GM19324 (cell line): ENCODE measurements around the gene KCNJ3.
"Not testable (repeated sequence)": the region's sequence is repeated elsewhere in the genome, so short reads cannot be mapped to it uniquely, and the experiment has no call there.

Source experiments
- ATAC-seq: cut with Tn5 transposase; IDR thresholded peaks from one replicate; pipeline ENCODE4 v1.9.1; 2021; ENCODE audit warnings: mild to moderate bottlenecking, moderate library complexity; ENCODE audit not compliant: unreplicated experiment, low FRiP score

The KCNJ3 gene

DNA sequence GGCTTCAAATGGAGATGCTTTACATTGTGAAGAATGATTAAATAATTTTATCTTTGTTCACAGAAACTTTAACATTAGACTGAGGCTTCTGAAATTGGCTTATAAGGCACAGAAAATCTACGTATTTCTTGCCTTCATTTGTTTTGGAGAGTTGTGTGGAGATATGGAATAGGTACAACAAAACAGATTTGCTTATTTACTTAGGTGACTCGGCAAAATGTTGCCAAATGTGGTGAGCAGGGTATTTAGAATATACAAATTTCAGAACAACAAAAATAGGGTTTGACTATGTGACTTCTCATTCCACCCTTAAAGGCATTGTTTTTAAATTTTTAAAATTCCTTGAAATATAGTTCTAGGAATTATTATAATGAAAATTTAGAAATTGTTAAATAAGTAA is 134.2 kb downstream of the KCNJ3 start:
- no peak for ATAC-seq

DNA sequence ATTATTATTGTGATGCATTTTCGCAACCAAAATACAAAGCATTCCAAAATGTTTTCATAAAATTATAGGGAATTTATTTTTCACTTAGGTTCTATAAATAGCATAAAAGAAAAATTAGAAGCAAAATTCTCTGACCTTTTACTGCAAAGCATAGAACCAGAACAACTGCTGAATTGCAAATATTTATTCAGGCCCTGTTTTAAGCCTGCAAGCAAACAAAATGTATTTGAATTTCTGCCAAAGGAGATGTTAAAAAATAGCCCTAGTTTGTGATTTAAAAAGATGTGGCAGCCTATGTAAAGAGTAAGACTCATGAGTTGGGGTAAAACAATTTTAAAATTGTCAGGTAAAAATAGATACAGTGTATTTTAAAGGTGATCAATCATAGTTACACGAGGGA is 138.1 kb downstream of the KCNJ3 start:
- no peak for ATAC-seq

DNA sequence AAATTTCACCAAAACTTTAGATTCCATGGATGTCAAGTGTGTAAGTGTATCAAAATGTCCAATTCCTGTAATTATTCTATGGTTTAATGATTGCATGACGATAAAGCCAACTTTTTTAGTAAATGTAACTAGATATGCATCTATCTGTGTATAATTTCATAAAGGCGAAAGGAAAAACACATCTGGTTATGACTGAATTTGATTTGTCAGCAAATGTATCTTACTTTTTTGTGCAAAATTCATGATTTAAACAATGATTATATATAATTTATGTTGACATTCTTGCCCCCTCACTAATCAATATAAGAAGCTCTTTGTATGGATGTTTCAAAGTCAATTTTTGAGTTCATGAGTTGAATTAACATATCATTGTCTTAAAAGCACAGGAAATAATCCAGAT is 138.5 kb downstream of the KCNJ3 start:
- no peak for ATAC-seq

GRCh38 chr2:154844513-154844912 is 146.0 kb downstream of the KCNJ3 start:
- no peak for ATAC-seq

- ATAC-seq, result no peak
These were observed 148.3 kb downstream of the KCNJ3 start for GRCh38 chr2:154846842-154847241.

GRCh38 chr2:154849482-154849881 is 151.0 kb downstream of the KCNJ3 start:
- no peak for ATAC-seq

DNA sequence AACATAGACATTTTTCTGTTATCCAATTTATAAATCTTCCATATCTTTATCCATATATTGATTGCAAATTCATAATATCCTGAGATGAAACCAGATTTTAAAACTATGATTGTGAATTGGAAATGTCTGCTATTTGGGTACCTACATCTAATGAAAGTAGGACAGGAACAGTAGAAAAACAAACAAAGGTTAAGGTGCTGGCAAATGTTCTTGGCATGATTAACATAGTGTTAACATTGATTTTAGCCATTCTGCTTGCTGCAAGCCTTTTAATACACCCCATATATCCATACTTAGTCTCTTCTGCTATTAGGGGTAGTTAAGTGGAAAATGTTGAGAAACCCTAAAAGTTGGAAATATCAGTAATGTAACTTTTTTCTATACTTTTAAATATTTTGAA is 152.0 kb downstream of the KCNJ3 start:
- no peak for ATAC-seq

GRCh38 chr2:154855138-154855537 is 156.6 kb downstream of the KCNJ3 start:
- ATAC-seq, result no peak

DNA sequence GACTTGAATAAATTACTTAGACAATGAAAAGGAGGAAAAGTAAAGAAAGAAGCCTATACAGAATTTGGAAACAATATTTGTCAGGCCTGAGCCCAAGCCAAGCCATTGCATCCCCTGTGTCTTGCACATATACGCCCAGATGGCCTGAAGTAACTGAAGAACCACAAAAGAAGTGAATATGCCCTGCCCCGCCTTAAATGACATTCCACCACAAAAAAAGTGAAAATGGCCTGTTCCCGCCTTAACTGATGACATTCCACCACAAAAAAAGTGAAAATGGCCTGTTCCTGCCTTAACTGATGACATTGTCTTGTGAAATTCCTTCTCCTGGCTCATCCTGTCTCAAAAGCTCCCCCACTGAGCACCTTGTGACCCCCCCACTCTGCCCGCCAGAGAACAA is 168.7 kb downstream of the KCNJ3 start:
- not testable (repeated sequence) for ATAC-seq

- no peak for ATAC-seq
These were observed 177.5 kb downstream of the KCNJ3 start for GRCh38 chr2:154875999-154876398.

DNA sequence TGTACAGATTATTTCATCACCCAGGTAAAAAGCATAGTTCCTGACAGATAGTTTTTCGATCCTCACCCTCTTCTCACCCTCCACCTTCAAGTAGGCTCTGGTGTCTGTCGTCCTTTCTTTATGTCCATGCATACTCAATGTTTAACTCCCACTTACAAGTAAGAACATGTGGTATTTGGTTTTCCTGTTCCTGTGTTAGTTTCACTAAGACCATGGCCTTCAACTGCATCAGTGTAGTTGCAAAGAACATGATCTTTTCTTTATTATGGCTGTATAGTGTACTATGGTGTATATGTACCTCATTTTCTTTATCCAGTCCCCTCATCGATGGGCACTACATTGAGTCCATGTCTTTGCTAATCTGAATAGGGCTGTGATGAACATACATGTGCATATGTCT is 184.2 kb downstream of the KCNJ3 start:
- ATAC-seq, result no peak

DNA sequence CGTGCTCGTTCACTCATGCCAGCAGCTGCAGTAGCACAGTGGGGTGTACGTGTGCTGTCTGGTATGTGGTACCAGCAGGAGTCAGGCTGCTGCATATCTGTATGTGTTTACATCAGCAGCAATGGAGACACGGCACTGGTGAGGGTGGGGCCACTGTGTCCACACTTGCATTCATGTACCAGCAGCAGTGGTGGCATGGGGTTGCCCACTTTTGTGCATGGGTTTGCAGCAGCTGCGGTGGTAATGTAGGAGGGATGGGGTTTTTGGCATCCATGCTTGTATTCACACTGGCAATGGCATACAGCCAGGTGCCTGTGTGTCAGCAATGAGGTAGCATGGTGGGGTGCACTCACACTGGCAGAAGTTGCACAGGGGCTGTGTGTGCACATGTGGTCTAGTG is 187.8 kb downstream of the KCNJ3 start:
- ATAC-seq, result no peak

DNA sequence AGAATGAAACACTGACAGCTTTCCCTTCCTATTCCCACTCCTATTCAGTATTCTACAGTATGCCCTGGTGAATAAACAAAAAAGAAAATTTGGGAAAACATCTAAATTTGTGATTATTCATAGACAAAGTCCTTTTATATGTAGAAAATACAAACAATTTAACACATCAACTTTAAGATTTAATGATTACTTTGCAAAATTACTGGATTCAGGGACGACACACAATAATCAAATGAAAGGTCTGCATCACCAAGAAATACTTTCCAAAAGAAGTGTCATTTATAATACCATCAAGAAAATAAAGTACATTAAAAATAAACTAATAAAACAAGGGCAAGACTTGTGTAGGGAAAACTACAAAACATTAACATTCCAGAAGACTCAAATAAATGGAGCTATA is 199.8 kb downstream of the KCNJ3 start:
- ATAC-seq, result no peak

DNA sequence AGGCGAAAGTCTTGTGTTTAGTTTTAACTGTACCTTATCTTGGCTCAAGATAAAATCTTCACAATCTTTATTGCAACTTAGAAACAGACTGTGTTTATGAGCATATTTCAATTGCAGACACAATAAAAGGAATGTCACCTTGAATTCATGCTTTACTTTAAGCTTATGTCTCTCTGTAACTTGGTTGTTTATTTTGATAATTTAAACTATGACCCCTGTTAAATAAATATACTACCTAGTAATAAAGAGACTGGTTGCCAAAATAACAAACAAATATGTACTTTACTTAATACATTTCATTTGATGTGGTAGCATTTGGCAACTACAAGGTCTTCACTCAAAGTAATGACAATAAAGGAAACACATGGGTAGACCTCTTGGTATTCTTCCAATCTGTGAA is 202.6 kb downstream of the KCNJ3 start:
- no peak for ATAC-seq
